GM12873 (cell line): ENCODE measurements around the gene SOX13.

Experiments used
- CTCF ChIP-seq: IDR thresholded peaks from 2 replicates; pipeline ENCODE4 v1.5.1; 2012; ENCODE audit warnings: low read depth, mild to moderate bottlenecking, moderate library complexity, low read length, control low read depth; ENCODE audit not compliant: insufficient read depth; ENCODE audit errors: missing control alignments

SOX13 gene

GRCh38 chr1:204177133-204177532, 104.2 kb downstream of the SOX13 start:
- TF ChIP-seq CTCF, result no peak
